ENCODE measurements around the gene PKD2L2. TPM values are rescaled to one million over a fixed set of nuclear protein-coding genes. Genes with fewer than 3 reads are reported as not detected.

PKD2L2 gene
- total RNA-seq, 1 donor from 2014 or later: 0.16 TPM

DNA sequence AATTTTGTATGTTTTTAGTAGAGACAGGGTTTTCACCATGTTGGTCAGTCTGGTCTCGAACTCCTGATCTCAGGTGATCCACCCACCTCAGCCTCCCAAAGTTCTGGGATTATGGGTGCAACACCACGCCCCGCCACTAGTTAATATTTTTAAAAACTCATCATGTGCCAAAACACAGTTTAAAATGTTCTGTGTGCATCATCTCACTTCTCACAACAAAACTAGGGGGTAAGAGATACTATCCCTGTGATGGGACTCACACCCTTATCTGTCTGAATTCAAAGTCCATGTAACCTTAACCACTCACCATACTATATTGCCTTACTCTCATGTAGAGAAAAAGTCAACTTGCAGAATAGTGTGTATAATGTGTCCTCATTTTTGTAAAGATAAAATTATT is 2.6 kb downstream of the PKD2L2 start:
- TF ChIP-seq, protein P1, sequence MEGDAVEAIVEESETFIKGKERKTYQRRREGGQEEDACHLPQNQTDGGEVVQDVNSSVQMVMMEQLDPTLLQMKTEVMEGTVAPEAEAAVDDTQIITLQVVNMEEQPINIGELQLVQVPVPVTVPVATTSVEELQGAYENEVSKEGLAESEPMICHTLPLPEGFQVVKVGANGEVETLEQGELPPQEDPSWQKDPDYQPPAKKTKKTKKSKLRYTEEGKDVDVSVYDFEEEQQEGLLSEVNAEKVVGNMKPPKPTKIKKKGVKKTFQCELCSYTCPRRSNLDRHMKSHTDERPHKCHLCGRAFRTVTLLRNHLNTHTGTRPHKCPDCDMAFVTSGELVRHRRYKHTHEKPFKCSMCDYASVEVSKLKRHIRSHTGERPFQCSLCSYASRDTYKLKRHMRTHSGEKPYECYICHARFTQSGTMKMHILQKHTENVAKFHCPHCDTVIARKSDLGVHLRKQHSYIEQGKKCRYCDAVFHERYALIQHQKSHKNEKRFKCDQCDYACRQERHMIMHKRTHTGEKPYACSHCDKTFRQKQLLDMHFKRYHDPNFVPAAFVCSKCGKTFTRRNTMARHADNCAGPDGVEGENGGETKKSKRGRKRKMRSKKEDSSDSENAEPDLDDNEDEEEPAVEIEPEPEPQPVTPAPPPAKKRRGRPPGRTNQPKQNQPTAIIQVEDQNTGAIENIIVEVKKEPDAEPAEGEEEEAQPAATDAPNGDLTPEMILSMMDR (IDR thresholded peaks at IDR 0.05; ENCODE audit: borderline replicate concordance): peak; percentile 30
- no peak for DNase-seq
- Histone ChIP-seq H3K4me1 (peaks cover 42% of the 10 kb centered on the region), H3K4me3 (no peak overlapping the region), H3K27me3 (ENCODE audit: low read depth) (no peaks in the 10 kb centered on the region), H3K36me3 (no peaks in the 10 kb centered on the region), H3K9me3 (replicated peaks) (no peaks in the 10 kb centered on the region), H3K27ac (replicated peaks) (peak overlapping the region; percentile 94)
- intact Hi-C loops (cut with micrococcal nuclease): no loop called here

DNA sequence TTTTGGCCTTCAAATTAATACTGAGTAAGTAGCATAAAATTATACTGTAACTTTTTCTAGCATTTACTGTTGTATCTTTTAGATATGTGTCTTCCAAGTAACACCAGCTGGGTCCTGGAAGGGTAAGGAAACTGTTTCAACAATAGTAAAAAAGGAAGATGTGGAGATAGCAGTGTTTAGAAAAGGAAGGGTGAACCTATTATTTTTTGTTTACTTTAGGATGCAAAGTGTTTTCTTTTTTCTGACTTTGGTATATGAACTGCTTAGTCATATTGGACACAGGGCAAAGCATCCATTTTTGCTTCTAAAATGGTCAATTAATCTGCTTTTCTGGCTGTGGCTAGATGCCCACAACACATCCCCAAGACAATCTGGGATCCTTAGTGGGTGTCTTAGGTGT is 5.3 kb downstream of the PKD2L2 start:
- H3K4me3 ChIP-seq: no peak overlapping the region
- no peak overlapping the region for H3K27ac ChIP-seq (replicated peaks)
- H3K27me3 ChIP-seq (ENCODE audit: low read depth): no peaks in the 10 kb centered on the region
- DNase-seq: no peak
- H3K36me3 ChIP-seq: no peaks in the 10 kb centered on the region
- H3K4me1 ChIP-seq: peaks cover 14% of the 10 kb centered on the region
- TF ChIP-seq, protein P1 (IDR thresholded peaks at IDR 0.05; ENCODE audit: borderline replicate concordance): no peak
- intact Hi-C loops (cut with micrococcal nuclease): no loop called here
- no peaks in the 10 kb centered on the region for H3K9me3 ChIP-seq (replicated peaks)

DNA sequence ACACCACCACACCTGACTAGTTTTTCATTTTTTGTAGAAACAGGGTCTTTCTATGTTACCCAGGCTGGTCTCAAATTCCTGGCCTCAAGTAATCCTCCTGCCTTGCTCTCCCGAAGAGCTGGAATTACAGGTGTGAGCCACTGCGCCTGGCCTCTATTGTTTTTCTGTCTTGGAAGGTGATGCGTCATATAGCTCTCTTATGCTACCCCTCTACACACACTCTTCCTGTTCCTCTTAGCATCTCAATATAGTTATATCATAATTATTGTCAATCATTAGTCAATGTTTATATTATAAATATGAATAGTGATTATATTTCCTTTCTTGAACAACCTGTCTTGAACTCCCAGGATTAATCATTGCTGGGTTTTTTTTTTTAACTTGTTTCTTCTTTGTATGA is 7.3 kb downstream of the PKD2L2 start:
- no peak for DNase-seq
- Histone ChIP-seq H3K9me3 (replicated peaks) (no peaks in the 10 kb centered on the region), H3K4me3 (no peak overlapping the region), H3K27ac (replicated peaks) (no peak overlapping the region), H3K36me3 (no peaks in the 10 kb centered on the region), H3K27me3 (ENCODE audit: low read depth) (no peaks in the 10 kb centered on the region), H3K4me1 (peaks cover 13% of the 10 kb centered on the region)
- TF ChIP-seq, protein P1 (IDR thresholded peaks at IDR 0.05; ENCODE audit: borderline replicate concordance): no peak
- intact Hi-C loops (cut with micrococcal nuclease): no loop called here

GRCh38 chr5:137899493-137899892 is 10.2 kb downstream of the PKD2L2 start:
- Histone ChIP-seq H3K9me3 (replicated peaks) (no peaks in the 10 kb centered on the region), H3K36me3 (no peaks in the 10 kb centered on the region), H3K4me3 (no peak overlapping the region), H3K27me3 (ENCODE audit: low read depth) (no peaks in the 10 kb centered on the region), H3K4me1 (peaks cover 4% of the 10 kb centered on the region), H3K27ac (replicated peaks) (no peak overlapping the region)
- intact Hi-C loops (cut with micrococcal nuclease): no loop called here
- TF ChIP-seq, protein P1 (IDR thresholded peaks at IDR 0.05; ENCODE audit: borderline replicate concordance): no peak
- no peak for DNase-seq

- Histone ChIP-seq H3K4me3 (peak overlapping the region; percentile 1), H3K9me3 (replicated peaks) (no peaks in the 10 kb centered on the region), H3K27me3 (ENCODE audit: low read depth) (no peaks in the 10 kb centered on the region), H3K4me1 (peaks cover 4% of the 10 kb centered on the region), H3K27ac (replicated peaks) (no peak overlapping the region), H3K36me3 (no peaks in the 10 kb centered on the region)
- intact Hi-C loops (cut with micrococcal nuclease): no loop called here
- TF ChIP-seq, protein P1 (IDR thresholded peaks at IDR 0.05; ENCODE audit: borderline replicate concordance): no peak
- DNase-seq: no peak
Observed at GRCh38 chr5:137901011-137901817, 12.0 kb downstream of the PKD2L2 start.
